Stimulated activated CD4-positive, alpha-beta T cell treated with anti-CD3 and anti-CD28 coated beads, Interleukin-12 subunit alpha, Interleukin-12 subunit beta, amount 100 ng/mL, for 48 hours (primary cell): ENCODE measurements around the gene PRDX3.
"Not testable (repeated sequence)": the region's sequence is repeated elsewhere in the genome, so short reads cannot be mapped to it uniquely, and the experiment has no call there.

Source experiments
- DNase-seq, 3 donors: peaks; one replicate each; pipeline ENCODE4 v3.0.0-alpha.2; 2020; ENCODE audit warnings: low read depth in 2 of 3, low spot score in 1 of 3

PRDX3 gene

DNA sequence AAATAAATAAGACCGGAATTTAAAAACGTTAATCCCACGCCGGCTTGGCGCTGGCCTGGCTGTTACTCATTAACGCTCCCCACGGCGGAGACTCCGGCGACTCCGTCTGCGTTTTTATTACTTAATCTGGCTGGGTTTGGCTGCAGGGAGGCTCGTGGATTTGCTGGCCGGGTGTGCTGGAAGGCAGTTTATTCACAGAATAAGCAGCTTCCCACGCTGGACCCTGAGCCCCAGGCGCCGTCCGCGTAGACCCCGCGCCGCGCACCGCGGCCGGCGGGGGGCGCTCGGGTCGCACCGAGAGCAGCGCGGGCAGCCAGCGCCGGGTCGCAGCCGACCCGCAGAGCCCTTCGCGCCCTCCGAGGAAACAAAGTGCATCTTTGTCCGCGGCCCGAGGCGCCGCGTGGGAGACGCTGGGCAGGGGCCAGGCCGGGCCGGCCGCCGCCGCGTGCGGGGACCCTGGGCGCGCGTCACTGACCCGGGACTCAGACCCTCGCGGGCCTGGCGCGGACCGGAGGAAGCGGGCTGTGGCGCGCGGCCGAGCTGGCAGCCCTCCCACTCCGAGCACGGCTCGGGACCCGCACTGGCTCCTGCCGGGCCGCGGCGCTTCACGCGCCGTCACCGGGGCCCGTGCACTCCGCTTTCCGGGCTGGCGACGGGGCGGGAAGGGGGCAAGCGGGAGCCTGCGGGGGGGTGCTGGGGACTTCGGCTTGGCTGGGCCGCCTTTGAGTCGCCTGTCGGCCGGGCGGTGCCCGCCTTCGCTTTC is 28.2 kb upstream of the PRDX3 start:
- peak in 2 of 3 donors; percentile 38 to 65 for DNase-seq

- peak in 2 of 3 donors; percentile 27 to 40 for DNase-seq
Measured at GRCh38 chr10:119205894-119206602, 27.4 kb upstream of the PRDX3 start.

- DNase-seq: no peak
Measured at GRCh38 chr10:119203006-119203405, 24.4 kb upstream of the PRDX3 start.

- DNase-seq: no peak
Measured at GRCh38 chr10:119201233-119201632, 22.6 kb upstream of the PRDX3 start.

GRCh38 chr10:119199231-119199992 is 20.8 kb upstream of the PRDX3 start:
- DNase-seq: no peak

GRCh38 chr10:119198438-119198837 is 19.8 kb upstream of the PRDX3 start:
- DNase-seq: no peak

- DNase-seq: no peak
Measured at GRCh38 chr10:119197921-119198320, 19.3 kb upstream of the PRDX3 start.

DNA sequence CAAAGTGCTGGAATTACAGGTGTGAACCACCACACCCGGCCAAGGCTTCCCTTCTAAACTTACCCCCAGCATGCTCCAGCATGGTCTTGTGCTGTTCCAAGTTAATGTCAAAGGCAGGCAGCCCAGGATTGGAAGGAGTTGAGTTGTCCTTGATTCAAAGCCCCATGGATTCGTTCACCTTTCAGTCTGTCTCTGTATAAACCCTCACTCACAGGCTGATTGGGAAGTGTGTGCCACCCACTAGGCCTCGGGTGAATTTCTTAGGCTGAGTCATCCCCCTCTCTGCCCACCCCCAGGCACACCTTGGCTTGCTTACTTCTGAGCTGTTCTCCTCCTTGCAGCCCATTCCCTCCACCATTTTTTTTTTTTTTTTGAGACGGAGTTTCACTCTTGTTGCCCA is 13.3 kb upstream of the PRDX3 start:
- DNase-seq: peak in 1 of 3 donors; percentile 22

DNA sequence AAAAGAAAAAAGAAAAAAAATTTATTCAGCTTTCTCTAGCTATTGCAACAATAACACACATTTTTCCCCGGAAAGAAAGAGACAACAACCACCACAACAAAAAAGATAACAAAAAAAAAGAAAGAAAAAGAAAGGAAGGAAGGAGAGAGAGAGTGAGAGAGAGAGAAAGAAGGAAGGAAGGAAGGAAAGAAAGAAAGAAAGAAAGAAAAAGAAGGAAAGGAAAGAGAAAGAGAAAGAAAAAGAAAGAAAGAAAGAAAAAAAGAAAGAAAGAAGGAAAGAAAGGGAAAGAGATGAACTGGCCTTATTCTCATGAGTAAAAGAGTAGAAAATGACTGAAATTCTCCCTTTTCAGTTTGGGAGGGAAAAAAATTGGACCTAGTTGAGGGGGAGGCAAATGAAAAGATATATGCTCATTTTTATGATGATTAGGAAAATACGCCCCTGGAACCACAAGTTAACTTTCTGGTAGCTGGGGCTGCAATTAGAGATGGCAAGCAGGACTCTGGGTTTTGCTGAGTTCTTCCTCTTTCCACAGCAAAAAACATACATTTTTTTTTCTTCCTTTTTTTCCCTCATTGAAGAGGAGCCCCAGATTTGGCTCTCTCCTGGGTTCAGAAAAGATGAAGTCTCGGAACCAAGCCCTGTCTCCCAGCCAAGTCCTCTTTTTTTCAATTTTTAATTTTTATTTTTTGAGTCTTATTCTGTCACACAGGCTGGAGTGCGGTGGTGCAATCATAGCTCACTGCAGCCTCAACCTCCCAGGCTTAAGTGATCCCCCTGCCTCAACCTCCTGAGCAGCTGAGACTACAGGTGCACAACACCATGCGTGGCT is 12.6 kb upstream of the PRDX3 start:
- no peak for DNase-seq

DNA sequence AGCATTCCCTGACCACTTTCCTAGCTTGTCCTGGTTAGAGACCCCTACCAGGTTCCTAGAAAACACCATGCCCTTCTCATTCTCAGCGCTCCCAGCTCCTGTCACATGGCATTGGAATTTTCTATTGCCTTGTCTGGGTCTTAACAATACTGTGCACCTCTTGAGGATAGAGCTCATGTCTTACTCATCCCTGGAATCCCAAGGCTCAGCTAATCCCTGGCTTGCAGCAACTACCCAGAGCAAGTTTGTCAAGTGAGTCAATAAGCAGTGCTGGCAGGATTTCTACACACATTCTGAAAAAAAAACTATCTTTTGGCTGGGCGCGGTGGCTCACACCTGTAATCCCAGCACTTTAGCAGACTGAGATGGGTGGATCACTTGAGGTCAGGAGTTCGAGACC is 11.7 kb upstream of the PRDX3 start:
- DNase-seq: no peak

DNA sequence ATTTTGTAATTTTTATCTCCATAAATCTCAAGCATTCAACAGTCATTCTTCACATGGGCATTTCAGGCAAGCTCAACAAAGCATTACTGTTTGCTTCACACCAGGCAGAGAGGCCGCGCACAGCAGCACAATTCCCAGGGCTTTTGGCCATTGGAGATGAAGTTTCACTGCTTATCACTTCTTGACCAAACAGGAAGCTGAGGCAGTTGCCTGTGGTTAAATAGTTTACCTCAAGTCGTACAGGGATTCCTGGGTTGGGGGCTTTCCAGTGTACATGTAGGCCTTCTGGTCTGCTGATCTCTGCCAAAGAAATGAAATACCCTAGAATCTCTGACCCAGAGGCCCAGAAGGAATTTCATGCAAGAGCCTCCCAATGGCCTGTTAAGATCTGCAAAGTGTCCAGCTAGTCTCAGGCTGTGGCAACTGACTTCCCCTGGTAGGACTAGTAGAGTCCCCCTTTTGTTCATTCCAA is 11.2 kb upstream of the PRDX3 start:
- no peak for DNase-seq

DNA sequence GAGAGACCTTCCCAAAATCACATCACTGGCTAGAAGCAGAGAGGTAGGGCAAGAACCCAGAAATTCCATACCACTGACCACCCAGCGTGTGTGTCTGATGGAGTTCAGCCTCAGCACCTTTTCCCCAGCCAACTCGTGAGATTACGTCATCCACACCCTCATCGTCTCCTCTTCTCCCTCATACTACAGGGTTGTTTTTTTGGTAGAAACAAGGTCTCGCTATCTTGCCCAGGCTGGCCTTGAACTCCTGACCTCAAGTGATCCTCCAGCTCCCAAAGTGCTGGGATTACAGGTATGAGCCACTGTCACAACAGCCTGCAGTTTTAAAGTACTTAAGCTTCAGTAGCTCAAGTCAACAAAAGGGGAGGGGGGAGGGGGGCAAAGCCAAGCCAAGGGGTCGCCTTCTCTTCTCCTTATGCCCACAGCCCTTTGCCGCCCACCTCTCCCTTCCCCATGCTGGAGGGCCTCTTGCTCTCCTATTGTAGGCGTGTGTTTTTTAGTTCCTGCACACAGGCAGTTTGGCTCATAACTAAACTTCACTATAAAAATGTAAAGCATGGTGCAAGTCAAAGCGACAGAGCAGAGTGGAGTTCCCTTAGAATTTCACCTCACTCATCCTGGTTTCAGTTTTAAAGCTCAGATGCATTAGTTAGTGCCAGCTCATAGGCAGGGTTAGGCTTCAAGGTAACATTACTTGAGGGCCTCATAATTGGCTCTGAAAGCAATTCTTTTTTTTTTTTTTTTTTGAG is 5.2 kb upstream of the PRDX3 start:
- DNase-seq: no peak

DNA sequence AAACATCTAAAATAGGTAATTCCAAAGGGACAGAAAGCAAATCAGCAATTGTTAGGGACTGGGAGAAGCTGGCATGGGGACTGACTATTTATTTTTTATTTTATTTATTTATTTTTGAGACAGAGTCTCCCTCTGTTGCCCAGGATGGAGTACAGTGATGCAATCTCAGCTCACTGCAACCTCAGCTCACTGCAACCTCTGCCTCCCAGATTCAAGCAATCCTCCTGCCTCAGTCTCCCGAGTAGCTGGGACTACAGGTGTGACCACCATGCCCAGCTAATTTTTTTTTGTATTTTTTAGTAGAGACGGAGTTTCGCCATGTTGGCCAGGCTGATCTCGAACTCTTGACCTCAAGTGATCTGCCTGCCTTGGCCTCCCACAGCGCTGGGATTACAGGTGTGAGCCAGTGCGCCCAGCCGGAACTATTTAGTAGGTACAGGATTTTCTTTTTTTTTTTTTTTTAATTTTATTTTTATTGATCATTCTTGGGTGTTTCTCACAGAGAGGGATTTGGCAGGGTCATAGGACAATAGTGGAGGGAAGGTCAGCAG is 2.3 kb upstream of the PRDX3 start:
- DNase-seq: not testable (repeated sequence)

GRCh38 chr10:119177708-119178371 is 772 bp downstream of the PRDX3 start:
- peak in 2 of 3 donors; percentile 15 to 38 for DNase-seq

DNA sequence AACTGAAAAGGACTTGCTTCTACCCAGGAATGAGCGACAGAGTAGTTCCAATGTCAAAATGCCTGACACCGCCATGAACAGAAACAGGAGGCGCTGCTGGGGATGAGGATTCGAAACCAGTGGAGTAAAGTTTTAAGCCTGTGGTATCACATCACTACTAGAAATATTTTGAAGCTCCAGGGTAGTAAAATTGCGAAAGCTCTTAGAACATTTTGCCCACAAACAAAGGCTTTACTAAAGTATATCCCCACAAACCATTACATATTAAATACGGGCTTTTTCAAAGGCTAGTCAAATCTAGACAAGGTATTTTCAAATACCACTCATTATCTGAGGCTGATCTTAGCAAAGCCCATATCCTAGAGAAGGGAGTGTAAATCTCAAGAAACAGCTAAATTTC is 2.4 kb downstream of the PRDX3 start:
- DNase-seq: no peak

GRCh38 chr10:119174109-119174508 is 4.5 kb downstream of the PRDX3 start:
- no peak for DNase-seq

GRCh38 chr10:119167041-119167440 is 11.6 kb downstream of the PRDX3 start:
- no peak for DNase-seq

DNA sequence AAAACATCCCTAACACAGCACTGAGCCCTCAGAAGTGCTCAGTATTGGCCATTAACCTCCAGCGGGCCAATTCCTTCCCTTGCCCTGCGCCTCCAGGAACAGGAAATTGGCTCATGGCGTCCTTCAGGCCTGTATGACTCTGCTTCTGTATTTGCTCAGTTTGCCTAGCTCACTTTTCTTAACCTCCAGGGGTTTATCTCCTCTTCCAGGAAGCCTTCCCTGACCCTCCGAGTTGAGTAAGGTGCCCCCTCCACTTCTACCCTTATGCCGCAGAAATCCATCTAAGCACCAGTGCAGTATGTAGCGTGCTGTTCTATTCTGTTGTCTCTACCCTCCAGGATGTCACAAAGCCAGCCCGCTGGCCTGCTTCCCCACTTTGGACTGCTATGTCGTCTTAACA is 12.0 kb downstream of the PRDX3 start:
- DNase-seq: no peak

DNA sequence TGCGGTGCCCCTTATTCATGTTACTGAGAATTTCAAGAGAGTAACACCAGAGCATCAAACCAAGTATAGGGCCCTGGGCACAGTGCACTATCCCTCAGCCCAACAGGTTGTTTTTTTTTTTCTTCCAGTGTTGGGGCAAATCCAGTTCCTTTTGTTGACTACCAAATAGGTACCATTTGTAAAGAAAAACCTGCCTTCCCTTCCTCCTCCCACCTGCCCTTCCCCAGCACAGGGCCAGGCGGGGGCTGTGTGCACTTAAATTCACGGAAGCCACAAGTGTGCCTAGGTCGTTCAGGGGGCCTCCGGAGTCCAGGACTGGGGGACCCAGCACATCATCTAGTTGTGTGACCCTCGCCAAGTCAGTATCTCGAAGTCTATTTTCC is 12.5 kb downstream of the PRDX3 start:
- no peak for DNase-seq
